Hematopoietic multipotent progenitor cell (in vitro differentiated cells): ENCODE results near the gene KANSL2. TPM values are rescaled to one million over a fixed set of nuclear protein-coding genes. Genes with fewer than 3 reads are reported as not detected.
"Not testable (repeated sequence)": the region's sequence is repeated elsewhere in the genome, so short reads cannot be mapped to it uniquely, and the experiment has no call there.

ENCODE experiments used
- DNase-seq, 3 donors: peaks; one replicate each; pipeline ENCODE4 v3.0.0-alpha.2; 2011 to 2015; ENCODE audit warnings: low read depth in 2 of 3, low spot score in 2 of 3
- total RNA-seq: library from RNA; depleted of rRNA; stranded (reverse); fragments of >200 nt; gene quantifications from one replicate; pipeline ENCODE4 v1.2.3, GENCODE V29; 2012

The KANSL2 gene
- total RNA-seq, result 96.9 TPM

GRCh38 chr12:48681710-48682532 lies at the start of gene KANSL2:
Gene KANSL2 (minus strand): TSS chr12:48682238. CDS start chr12:48681632, 606 bp downstream.
- peak; percentile 83 to 100 (median 98) for DNase-seq

- DNase-seq, result no peak
Measured at GRCh38 chr12:48728807-48729206, 46.8 kb upstream of the KANSL2 start.

- not testable (repeated sequence) for DNase-seq
Measured at GRCh38 chr12:48720737-48721136, 38.7 kb upstream of the KANSL2 start.

GRCh38 chr12:48720171-48720570 lies 38.1 kb upstream of the KANSL2 start:
- not testable (repeated sequence) for DNase-seq

GRCh38 chr12:48719002-48719401 lies 37.0 kb upstream of the KANSL2 start:
- not testable (repeated sequence) for DNase-seq

GRCh38 chr12:48717252-48717695 lies 35.2 kb upstream of the KANSL2 start:
- DNase-seq, result peak; percentile 17 to 28 (median 21)

GRCh38 chr12:48716493-48717251 lies 34.6 kb upstream of the KANSL2 start, which contains the start of gene CCNT1:
Gene CCNT1 (minus strand): TSS chr12:48716707. CDS start chr12:48716675, 32 bp downstream.
- peak; percentile 99 to 100 (median 100) for DNase-seq

- DNase-seq, result no peak
Measured at GRCh38 chr12:48716168-48716492, 34.1 kb upstream of the KANSL2 start.

- no peak for DNase-seq
Measured at GRCh38 chr12:48712209-48712608, 30.2 kb upstream of the KANSL2 start.

- DNase-seq, result not testable (repeated sequence)
Measured at GRCh38 chr12:48698822-48699221, 16.8 kb upstream of the KANSL2 start.

- DNase-seq, result no peak
Measured at GRCh38 chr12:48696626-48697025, 14.6 kb upstream of the KANSL2 start.

GRCh38 chr12:48695859-48696258 lies 13.8 kb upstream of the KANSL2 start:
- no peak for DNase-seq

GRCh38 chr12:48694038-48694437 lies 12.0 kb upstream of the KANSL2 start:
- DNase-seq, result no peak

GRCh38 chr12:48693572-48693971 lies 11.5 kb upstream of the KANSL2 start:
- no peak for DNase-seq

- DNase-seq, result no peak
Measured at GRCh38 chr12:48691826-48692487, 9.9 kb upstream of the KANSL2 start.

GRCh38 chr12:48690990-48691389 lies 9.0 kb upstream of the KANSL2 start:
- DNase-seq, result no peak

GRCh38 chr12:48690436-48690835 lies 8.4 kb upstream of the KANSL2 start:
- DNase-seq, result no peak

- no peak for DNase-seq
Measured at GRCh38 chr12:48688836-48689235, 6.8 kb upstream of the KANSL2 start.

- no peak for DNase-seq
Measured at GRCh38 chr12:48687592-48687991, 5.6 kb upstream of the KANSL2 start.

- no peak for DNase-seq
Measured at GRCh38 chr12:48686615-48687334, 4.7 kb upstream of the KANSL2 start.
